Gastrocnemius medialis (tissue), 4 donors: ENCODE results near the gene TMEM167A.

Experiments used
- CTCF ChIP-seq, 5 experiments: fragments of 450-650 bp in 3 of 5; fragments of 200-600 bp in 2 of 5; sonication (generic) in 2 of 5; IDR thresholded peaks in 4 of 5; conservative IDR thresholded peaks in 1 of 5; 1 replicate in 4 of 5; 2 replicates in 1 of 5; pipeline ENCODE4 v1.5.1; 2016 to 2019; ENCODE audit warnings: antibody characterized with exemption in 5 of 5, mild to moderate bottlenecking in 3 of 5, moderate library complexity in 3 of 5
- POLR2A ChIP-seq, 2 donors: fragments of 450-650 bp; IDR thresholded peaks; one replicate each; pipeline ENCODE4 v1.6.1; 2017; ENCODE audit warnings: antibody characterized with exemption in 2 of 2, mild to moderate bottlenecking in 2 of 2, moderate library complexity in 2 of 2

DNA sequence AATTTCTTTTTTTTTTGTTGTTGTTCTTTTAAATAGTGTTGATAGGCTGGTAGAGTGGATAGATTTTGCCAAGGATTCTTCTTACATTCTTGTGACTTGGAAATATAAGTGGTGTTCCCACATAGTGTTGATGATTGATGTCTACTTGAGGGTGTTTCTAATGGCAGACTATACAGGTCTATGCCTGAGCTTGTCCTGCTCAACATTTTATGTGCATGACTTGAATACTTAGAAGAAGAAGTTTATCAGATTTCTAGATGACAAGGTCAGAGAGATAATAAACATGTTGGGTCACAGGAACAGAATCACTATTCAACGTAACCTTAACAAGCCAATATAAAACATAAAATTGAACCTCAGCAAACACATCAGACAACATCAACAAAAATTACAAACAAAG lies 24.3 kb upstream of the TMEM167A start:
- TF ChIP-seq CTCF (IDR thresholded peaks at IDR 0.05 in 4 of 5, conservative IDR thresholded peaks at IDR 0.05 in 1 of 5) (no peak), POLR2A (IDR thresholded peaks at IDR 0.05) (no peak)
